Muscle of leg (tissue), 11 donors: ENCODE data around the gene PLXDC2. TPM values are rescaled to one million over a fixed set of nuclear protein-coding genes. Genes with fewer than 3 reads are reported as not detected.
A peak's percentile ranks its signal among the peaks of the same experiment; 100 is the strongest.

Source experiments
- DNase-seq: peaks from one replicate; pipeline ENCODE4 v3.0.0; 2013
- H3K27ac ChIP-seq: one replicate; pipeline ENCODE4 v1.5.1; 2013; ENCODE audit warnings: mild to moderate bottlenecking, low read length, control low read depth
- H3K27me3 ChIP-seq: one replicate; pipeline ENCODE4 v1.6.1; 2013; ENCODE audit warnings: low read length; ENCODE audit not compliant: control insufficient read depth, insufficient read depth
- H3K36me3 ChIP-seq: one replicate; pipeline ENCODE4 v1.6.1; 2013; ENCODE audit warnings: low read length; ENCODE audit not compliant: control insufficient read depth, insufficient read depth
- H3K4me1 ChIP-seq: one replicate; pipeline ENCODE4 v1.6.1; 2013; ENCODE audit warnings: low read length; ENCODE audit not compliant: control insufficient read depth, insufficient read depth
- H3K4me3 ChIP-seq: one replicate; pipeline ENCODE4 v1.5.1; 2013; ENCODE audit warnings: low read length, control low read depth
- H3K9me3 ChIP-seq: replicated peaks from 2 replicates; pipeline ENCODE4 v1.6.1; 2013; ENCODE audit warnings: low read depth, low read length; ENCODE audit not compliant: control insufficient read depth
- WGBS: methylation state at CpG from one replicate; pipeline ENCODE4 v1.1.5; 2013; ENCODE audit warnings: missing lambda C conversion rate; ENCODE audit not compliant: insufficient coverage; 5-methylcytosine and 5-hydroxymethylcytosine counted together
- polyA plus RNA-seq, 8 donors: library from polyadenylated mRNA; unstranded; fragments of 120-200 nt; gene quantifications; one replicate each; pipeline versions ENCODE4 v1.2.1 to v1.2.3, GENCODE V29; 2013; ENCODE audit warnings: inconsistent platforms in 1 of 8, low replicate concordance in 1 of 8; ENCODE audit not compliant: insufficient read length in 8 of 8, insufficient read depth in 1 of 8
- total RNA-seq: library from RNA; stranded (reverse); fragments of 120-200 nt; gene quantifications from one replicate; pipeline ENCODE4 v1.2.4, GENCODE V29; 2013

The PLXDC2 gene
- total and polyA plus RNA-seq, 9 donors, result 20.9 to 49.9 (median 33.9) TPM

DNA sequence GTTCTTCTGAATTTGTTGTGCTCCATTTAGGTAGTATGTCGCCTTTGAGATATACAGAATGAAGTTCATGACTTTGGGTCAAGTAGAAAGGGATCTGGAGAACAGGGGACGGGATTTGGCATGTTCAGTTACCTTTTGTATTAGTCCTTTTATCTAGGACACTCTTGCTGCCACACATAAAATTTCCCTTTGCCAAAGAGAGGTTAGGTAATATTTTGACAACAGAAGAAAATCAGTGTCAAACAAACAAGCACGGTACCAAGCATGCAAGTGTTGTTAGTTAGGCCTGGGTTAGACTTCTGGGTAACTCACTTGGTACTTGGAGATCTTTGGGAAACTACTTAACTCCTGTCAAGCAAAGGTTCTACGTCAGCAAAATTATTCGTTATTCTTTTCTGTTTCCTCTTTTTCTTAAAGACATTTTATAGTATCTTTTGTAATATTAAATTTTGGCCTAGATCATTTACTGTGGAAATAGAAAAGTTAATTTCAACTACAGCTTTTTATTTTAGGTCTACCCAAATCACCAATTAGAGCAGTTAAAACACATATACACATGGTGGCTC, 116.7 kb downstream of the PLXDC2 start:
- H3K36me3 ChIP-seq, result no peaks in the 10 kb centered on the region
- 83% methylated on average over 1 of the region's 5 CpGs for WGBS
- no peak overlapping the region for H3K27ac ChIP-seq
- H3K9me3 ChIP-seq, result no peaks in the 10 kb centered on the region
- H3K4me1 ChIP-seq, result peaks cover 22% of the 10 kb centered on the region
- H3K4me3 ChIP-seq, result no peak overlapping the region
- H3K27me3 ChIP-seq, result no peaks in the 10 kb centered on the region
- DNase-seq, result no peak

DNA sequence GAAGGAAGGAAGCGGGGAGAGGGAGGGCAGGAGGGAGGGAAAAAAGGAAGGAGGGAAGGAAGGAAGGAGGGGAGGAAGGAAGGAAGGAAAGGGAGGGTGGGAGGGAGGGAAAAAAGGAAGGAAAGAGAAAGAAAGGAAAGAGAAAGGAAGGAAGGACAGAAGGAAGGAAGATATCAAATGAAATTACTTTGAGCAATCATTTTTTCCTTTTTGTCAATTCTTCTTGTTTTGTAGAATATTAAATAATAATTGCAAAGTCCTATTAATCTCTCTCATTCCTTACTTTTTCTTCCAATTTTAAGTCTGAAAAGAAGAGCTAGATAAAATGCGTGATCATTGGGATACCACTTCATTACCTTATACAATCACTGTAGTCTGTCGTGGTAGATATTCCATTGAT, 117.5 kb downstream of the PLXDC2 start:
- H3K36me3 ChIP-seq, result no peaks in the 10 kb centered on the region
- no peak overlapping the region for H3K27ac ChIP-seq
- no peaks in the 10 kb centered on the region for H3K27me3 ChIP-seq
- no peak overlapping the region for H3K4me3 ChIP-seq
- peaks cover 22% of the 10 kb centered on the region for H3K4me1 ChIP-seq
- no peaks in the 10 kb centered on the region for H3K9me3 ChIP-seq
- 100% methylated on average over 1 of the region's 3 CpGs for WGBS
- no peak for DNase-seq

DNA sequence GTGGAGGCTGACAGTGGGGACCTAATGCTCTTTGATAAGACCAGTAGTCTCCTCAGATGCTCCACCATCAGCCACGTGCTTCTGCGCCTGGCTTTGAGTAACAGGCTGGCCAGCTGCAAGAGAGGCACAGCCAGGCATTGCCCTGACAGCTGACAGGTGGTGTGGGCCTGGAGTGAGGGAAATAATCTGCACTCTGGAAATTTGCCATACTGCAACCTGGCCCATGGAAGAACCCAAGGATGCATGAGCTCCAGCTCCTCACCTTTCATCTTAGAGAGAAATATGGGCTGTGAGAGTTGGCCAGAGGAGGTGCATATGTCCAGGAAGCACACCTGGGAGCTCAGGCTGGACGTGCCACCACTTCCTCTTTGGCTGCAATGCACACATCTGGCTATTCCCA, 118.9 kb downstream of the PLXDC2 start:
- 30% methylated on average over 1 of the region's 3 CpGs for WGBS
- Histone ChIP-seq H3K4me3 (no peak overlapping the region), H3K27me3 (no peaks in the 10 kb centered on the region), H3K4me1 (peaks cover 22% of the 10 kb centered on the region), H3K27ac (no peak overlapping the region), H3K36me3 (no peaks in the 10 kb centered on the region), H3K9me3 (no peaks in the 10 kb centered on the region)
- DNase-seq, result peak; percentile 79

DNA sequence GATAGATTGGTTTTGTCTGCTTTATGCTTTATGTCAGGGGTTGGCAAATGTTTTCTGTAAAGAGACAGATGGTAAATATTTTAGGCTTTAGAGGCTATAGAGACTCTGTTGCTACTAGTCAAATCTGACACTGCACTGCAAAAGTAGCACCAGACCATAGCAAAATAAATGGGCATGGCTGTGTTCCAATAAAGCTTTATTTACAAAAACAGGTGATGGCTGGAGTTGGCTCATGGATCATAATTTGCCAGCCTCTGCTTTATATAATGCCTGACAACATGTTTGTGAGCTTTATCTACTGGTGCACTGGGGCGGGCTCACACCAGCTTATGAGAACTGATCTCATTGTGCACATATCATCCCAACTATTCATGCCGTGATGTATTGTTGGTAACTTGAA, 120.1 kb downstream of the PLXDC2 start:
- Histone ChIP-seq H3K4me3 (no peak overlapping the region), H3K9me3 (no peaks in the 10 kb centered on the region), H3K27me3 (no peaks in the 10 kb centered on the region), H3K36me3 (no peaks in the 10 kb centered on the region), H3K4me1 (peaks cover 13% of the 10 kb centered on the region), H3K27ac (peak overlapping the region; percentile 7)
- no CpG with 5 or more reads among the region's 2 CpGs for WGBS
- peak; percentile 61 for DNase-seq

DNA sequence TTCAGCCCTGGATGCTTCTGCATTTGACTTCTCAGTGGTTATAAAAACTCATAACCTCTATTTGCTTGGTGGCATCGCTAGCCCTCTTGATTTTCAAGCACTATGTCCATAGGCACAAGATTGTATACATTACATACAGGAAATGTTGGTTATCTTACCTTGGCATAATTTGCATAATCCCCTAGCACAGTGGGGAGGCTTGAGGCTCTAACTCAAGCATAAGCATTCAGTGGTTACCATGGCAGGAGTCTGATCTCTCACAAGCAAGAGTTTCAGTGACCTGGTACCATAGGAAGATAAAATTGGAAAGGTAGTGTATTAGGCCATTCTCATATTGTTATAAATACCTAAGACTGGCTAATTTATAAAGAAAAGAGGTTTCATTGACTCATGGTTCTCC, 121.8 kb downstream of the PLXDC2 start:
- Histone ChIP-seq H3K4me3 (no peak overlapping the region), H3K36me3 (no peaks in the 10 kb centered on the region), H3K27me3 (no peaks in the 10 kb centered on the region), H3K9me3 (no peaks in the 10 kb centered on the region), H3K27ac (no peak overlapping the region), H3K4me1 (peaks cover 10% of the 10 kb centered on the region)
- no CpG with 5 or more reads among the region's 1 CpG for WGBS
- DNase-seq, result no peak

DNA sequence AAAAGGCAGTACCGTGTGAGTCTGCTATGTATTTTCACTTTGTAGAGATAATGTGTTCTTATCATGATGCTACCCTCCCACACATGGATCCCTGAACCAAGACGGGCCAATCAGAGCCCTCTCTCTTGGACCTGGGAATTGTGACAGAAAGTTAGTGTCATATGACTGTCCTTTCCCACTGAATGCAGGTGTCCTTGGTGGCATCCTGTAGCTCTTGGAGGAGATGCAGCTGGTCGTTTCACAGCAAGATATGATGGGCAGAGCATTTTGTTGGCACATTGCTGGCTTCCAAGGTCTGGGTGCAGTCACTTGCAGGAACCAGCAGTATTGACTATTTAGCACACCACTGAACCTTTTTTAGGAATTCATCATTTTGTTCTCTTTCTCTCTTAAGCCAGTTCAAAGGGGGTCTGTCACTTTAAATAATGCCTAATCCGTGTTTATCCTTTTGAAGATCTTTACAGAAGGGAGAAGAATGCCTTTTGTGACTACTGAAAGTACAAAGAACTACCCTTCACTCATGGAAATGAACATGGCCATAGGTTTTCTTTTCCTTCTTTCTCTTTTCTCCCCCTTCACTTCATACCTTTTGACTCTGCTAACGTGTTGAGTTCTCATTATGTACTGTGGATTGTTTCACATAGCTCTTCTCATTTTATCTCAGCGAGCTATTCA, 125.1 kb downstream of the PLXDC2 start:
- Histone ChIP-seq H3K9me3 (no peaks in the 10 kb centered on the region), H3K27me3 (no peaks in the 10 kb centered on the region), H3K36me3 (no peaks in the 10 kb centered on the region), H3K27ac (no peak overlapping the region), H3K4me3 (no peak overlapping the region), H3K4me1 (peaks cover 6% of the 10 kb centered on the region)
- no peak for DNase-seq
- 71% methylated on average over 2 of the region's 6 CpGs for WGBS

DNA sequence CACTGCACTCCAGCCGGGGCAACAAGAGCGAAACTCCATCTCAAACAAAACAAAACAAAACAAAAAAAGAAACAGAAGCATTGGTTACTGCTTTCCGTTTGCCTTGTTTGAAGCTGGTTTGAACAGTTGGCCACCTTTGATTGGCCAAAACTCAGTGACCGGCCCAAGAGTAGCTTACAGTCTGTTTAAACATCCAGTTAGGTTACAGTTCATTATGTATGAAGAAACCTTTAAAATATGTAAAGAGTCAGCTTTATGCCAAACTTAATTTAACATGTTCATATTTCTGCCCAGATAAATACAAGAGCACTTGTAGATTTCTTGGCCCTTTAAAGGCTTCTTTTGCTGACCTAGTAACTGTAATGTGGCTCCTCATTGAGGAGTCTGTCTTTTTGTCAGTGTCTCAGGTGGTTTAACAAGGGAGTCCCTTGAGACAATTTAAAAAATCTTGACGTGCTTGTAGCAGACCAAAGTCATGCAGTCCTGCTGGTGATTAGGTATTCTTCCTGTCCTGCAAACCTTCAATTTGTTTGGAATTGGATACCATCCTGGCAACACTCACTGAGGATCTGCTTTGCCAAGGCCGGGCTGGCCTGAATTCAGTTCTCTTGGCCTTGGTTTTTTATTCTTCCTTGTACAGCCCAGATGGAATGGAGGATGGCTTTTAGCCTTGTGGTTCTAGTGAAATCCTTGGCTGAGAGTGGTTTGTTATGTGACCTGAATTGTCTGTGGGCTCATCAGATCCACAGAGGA, 128.9 kb downstream of the PLXDC2 start:
- peak; percentile 92 for DNase-seq
- Histone ChIP-seq H3K9me3 (no peaks in the 10 kb centered on the region), H3K4me1 (peaks cover 10% of the 10 kb centered on the region), H3K27me3 (no peaks in the 10 kb centered on the region), H3K36me3 (no peaks in the 10 kb centered on the region), H3K27ac (peak overlapping the region; percentile 68), H3K4me3 (no peak overlapping the region)
- WGBS, result 0% methylated on average over 1 of the region's 6 CpGs

DNA sequence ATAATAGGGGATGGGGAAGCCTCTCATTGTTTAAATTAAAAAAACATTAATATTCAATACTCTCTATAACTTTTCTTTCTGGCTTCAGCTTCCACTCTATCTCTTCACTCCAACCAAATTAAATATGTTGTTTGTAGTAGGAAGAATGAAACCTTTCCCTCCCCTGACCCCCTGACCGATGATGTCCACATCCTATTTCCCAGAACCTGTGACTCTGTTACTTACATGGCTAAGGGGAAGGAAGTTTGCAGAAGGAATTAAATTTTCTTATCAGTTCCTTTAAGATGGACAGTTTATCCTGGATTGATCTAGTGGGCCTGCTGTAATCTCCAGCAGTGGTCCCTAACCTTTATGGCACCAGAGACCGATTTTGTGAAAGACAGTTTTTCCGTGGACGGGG, 130.0 kb downstream of the PLXDC2 start:
- H3K4me1 ChIP-seq, result peaks cover 10% of the 10 kb centered on the region
- WGBS, result 100% methylated on average over 2 of the region's 4 CpGs
- no peaks in the 10 kb centered on the region for H3K9me3 ChIP-seq
- peak overlapping the region; percentile 8 for H3K27ac ChIP-seq
- H3K4me3 ChIP-seq, result no peak overlapping the region
- H3K27me3 ChIP-seq, result no peaks in the 10 kb centered on the region
- H3K36me3 ChIP-seq, result no peaks in the 10 kb centered on the region
- DNase-seq, result peak; percentile 39

DNA sequence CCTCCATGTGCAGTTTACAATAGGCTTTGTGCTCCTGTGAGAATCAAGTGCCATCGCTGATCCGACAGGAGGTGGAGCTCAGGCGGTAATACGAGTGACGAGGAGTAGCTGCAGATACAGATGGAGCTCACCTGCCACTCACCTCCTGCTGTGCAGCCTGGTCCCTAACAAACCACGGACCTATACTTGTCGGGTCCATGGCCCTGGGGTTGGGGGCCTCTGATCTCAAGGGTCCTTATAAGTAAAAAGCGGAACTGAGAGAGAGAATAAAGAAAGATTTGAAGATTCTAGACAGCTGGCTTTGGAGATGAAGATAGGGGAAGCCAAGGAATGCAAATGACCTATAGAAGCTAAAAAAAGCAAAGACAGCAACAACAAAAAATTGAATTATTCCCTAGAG, 130.6 kb downstream of the PLXDC2 start:
- no peaks in the 10 kb centered on the region for H3K27me3 ChIP-seq
- no peak overlapping the region for H3K4me3 ChIP-seq
- 0% methylated on average over 1 of the region's 8 CpGs for WGBS
- no peaks in the 10 kb centered on the region for H3K36me3 ChIP-seq
- H3K9me3 ChIP-seq, result no peaks in the 10 kb centered on the region
- H3K27ac ChIP-seq, result peak overlapping the region; percentile 22
- no peak for DNase-seq
- peaks cover 10% of the 10 kb centered on the region for H3K4me1 ChIP-seq

DNA sequence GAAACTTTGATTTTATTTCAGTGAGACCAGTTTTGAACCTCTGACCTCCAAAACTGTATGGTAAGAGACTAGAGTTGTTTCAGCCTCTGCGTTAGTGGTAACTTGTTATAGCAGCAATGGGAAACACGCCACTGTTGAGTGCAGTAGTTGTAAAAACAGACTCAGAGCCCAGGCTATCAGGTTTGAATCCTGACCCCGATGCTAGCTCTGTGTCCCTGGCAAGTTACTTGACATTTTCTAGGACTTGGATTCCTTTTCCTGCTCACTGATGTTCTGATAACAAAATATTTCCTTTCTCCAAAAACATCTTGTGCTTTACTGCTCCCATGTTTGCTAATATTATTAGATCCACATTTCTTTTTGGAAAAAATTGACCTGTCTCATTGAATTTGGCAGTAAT, 131.0 kb downstream of the PLXDC2 start:
- no peaks in the 10 kb centered on the region for H3K9me3 ChIP-seq
- no peaks in the 10 kb centered on the region for H3K36me3 ChIP-seq
- H3K27ac ChIP-seq, result no peak overlapping the region
- DNase-seq, result peak; percentile 82
- no peaks in the 10 kb centered on the region for H3K27me3 ChIP-seq
- 0% methylated on average over 1 of the region's 3 CpGs for WGBS
- H3K4me3 ChIP-seq, result no peak overlapping the region
- peaks cover 10% of the 10 kb centered on the region for H3K4me1 ChIP-seq
